Hematopoietic multipotent progenitor cell (in vitro differentiated cells): ENCODE measurements around the gene GPR6. TPM values are rescaled to one million over a fixed set of nuclear protein-coding genes. Genes with fewer than 3 reads are reported as not detected.

Experiments
- DNase-seq, 3 donors: peaks; one replicate each; pipeline ENCODE4 v3.0.0-alpha.2; 2011 to 2015; ENCODE audit warnings: low read depth in 2 of 3, low spot score in 2 of 3
- total RNA-seq: library from RNA; depleted of rRNA; stranded (reverse); fragments of >200 nt; gene quantifications from one replicate; pipeline ENCODE4 v1.2.3, GENCODE V29; 2012

Gene GPR6
- total RNA-seq, 1 donor, result not detected

- DNase-seq, result no peak
Observed at GRCh38 chr6:109998159-109998785, 20.2 kb downstream of the GPR6 start.

GRCh38 chr6:109999740-110000139 is 21.6 kb downstream of the GPR6 start:
- DNase-seq, result no peak

GRCh38 chr6:110002676-110003075 is 24.6 kb downstream of the GPR6 start:
- no peak for DNase-seq

GRCh38 chr6:110013386-110013785 is 35.3 kb downstream of the GPR6 start:
- no peak for DNase-seq

GRCh38 chr6:110015206-110015605 is 37.1 kb downstream of the GPR6 start:
- DNase-seq, result no peak

- no peak for DNase-seq
Observed at GRCh38 chr6:110017306-110017705, 39.2 kb downstream of the GPR6 start.

GRCh38 chr6:110017946-110018345 is 39.8 kb downstream of the GPR6 start:
- DNase-seq, result no peak

- no peak for DNase-seq
Observed at GRCh38 chr6:110018486-110018885, 40.4 kb downstream of the GPR6 start.

- DNase-seq, result peak in 1 of 3 donors; percentile 57
Observed at GRCh38 chr6:110020888-110021287, 42.8 kb downstream of the GPR6 start.

GRCh38 chr6:110029144-110029543 is 51.0 kb downstream of the GPR6 start:
- no peak for DNase-seq

Other genes starting within 250 kb of the GPR6 start
- 12.7 TPM for gene WASF1, start 201.4 kb downstream of the GPR6 start, total RNA-seq
- gene CDC40, start 202.1 kb downstream of the GPR6 start, total RNA-seq, result 15.9 TPM